Urothelium cell line (cell line): ENCODE measurements around the gene SMIM26.
A peak's percentile ranks its signal among the peaks of the same experiment; 100 is the strongest.
"Not testable (repeated sequence)": the region's sequence is repeated elsewhere in the genome, so short reads cannot be mapped to it uniquely, and the experiment has no call there.

ENCODE experiments used
- DNase-seq: peaks from one replicate; pipeline ENCODE4 v3.0.0; 2011; ENCODE audit warnings: low spot score, mixed read lengths
- FAIRE-seq: peaks from 2 replicates; lab custom pipeline; 2011; peaks lifted over from hg19 to GRCh38; lab: Jason Lieb, UNC

SMIM26 gene, protein sequence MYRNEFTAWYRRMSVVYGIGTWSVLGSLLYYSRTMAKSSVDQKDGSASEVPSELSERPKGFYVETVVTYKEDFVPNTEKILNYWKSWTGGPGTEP

DNA sequence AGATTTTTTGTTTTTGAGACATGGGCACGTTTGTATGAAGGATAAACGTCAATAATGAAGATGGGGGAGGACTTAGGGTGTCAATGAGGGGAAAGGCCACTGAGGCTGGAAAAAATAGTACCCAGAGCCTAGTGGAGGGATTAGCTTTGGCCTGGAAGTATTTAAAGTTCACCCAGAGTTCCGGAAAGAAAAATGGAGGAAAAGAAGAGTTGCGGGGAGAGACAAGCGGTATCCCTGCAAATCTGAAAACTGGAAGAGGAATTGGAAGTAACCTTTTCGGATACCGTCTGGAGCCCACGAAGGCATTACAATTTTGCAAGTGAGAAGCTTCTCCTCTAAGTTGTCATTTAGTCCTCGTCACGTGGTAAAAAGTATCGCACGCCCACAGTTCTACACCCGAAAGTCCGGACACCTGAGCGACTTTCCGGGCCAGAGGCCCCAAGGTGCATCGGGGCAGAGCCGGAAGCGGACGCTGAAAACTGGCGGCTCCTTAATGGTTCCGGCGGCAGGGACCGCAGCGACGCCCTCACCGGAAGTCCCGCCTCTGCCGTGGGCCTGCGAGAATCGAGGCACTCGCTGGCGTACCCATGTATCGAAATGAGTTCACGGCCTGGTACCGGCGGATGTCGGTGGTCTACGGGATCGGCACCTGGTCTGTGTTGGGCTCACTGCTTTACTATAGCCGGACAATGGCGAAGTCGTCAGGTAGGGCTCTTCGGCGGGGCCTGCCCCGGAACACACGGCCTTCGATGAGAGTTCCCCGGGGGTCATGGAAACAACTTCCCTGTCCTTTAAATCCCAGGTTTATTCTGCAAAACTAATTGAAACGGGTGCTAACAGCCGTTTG is at the start of gene SMIM26:
SMIM26 (plus strand) TSS at position 541 of the 847 bp plus-strand sequence; CDS start at position 588, 47 bp downstream.
- peak; percentile 96 for DNase-seq
- no peak for FAIRE-seq

DNA sequence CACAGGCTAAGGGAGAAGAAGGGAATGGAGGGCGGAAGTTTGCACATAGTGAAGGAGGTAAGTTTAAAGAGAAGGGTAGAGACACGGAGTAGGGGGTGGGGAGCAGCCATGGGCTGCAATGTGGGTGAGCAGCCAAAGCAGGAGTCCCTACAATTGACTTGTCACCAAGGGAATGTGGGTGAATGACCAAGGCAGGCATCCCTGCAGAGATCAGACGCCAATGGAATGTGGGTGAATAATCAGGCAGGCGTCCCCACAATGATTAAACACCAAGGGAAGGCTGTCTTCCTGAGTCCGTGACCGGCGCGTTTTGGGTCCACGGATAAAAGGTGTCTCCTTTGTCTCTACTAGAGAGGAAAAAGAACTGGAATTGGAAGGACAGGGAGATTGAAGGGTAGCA is 45.2 kb upstream of the SMIM26 start:
- DNase-seq, FAIRE-seq: not testable (repeated sequence)

DNA sequence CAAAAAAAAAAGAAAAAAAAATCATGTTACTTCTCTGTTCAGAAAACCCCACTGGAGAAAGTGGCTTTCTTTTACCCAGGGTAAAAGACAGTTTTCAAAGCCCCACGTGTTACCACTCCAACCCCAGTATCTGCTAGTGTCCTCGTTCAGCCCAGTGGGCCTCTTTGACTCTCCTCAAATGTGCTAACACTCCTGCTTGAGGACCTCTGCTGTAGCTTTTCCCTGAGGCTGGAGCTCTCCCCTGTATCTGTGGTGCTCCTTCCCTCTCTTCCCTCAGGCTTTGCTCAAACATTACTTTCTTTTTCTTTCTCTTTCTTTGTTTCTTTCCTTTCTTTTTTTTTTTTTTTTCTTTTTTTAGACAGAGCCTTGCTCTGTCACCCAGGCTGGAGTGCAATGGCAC is 44.2 kb upstream of the SMIM26 start:
- FAIRE-seq (no peak), DNase-seq (no peak)

DNA sequence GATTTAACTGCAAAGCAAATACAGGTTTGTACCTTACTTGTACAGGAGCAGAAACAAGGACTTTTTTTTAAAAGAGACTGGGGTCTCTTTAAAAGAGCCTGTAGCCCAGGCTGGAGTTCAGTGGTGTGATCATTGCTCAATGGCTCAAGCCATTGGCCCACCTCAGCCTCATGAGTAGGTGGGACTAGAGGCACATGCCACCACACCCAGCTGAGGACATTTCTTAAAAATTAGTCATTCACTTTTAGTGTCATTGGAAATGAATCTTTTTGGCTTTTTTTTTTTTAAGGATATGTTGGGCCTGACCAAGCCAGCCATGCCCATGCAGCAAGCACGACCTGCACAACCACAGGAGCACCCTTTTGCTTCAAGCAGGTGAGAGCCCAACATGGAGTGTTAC is 42.6 kb upstream of the SMIM26 start:
- no peak for FAIRE-seq

DNA sequence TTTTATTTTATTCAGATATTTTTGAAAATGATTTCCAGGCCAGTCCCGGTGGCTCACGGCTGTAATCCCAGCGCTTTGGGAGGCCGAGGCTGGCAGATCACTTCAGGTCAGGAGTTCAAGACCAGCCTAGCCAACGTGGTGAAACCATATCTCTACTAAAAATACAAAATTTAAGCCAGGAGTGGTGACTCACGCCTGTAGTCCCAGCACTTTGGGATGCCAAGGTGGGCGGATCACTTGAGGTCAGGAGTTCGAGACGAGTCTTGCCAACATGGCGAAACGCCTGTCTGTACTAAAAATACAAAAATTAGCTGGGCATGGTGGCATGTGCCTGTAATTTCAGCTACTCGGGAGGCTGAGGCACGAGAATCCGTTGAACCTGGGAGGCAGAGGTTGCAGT is 40.5 kb upstream of the SMIM26 start:
- DNase-seq, FAIRE-seq: not testable (repeated sequence)

More for the DNA sequence above, 42.6 kb upstream of the SMIM26 start:
- peak; percentile 39 for DNase-seq

DNA sequence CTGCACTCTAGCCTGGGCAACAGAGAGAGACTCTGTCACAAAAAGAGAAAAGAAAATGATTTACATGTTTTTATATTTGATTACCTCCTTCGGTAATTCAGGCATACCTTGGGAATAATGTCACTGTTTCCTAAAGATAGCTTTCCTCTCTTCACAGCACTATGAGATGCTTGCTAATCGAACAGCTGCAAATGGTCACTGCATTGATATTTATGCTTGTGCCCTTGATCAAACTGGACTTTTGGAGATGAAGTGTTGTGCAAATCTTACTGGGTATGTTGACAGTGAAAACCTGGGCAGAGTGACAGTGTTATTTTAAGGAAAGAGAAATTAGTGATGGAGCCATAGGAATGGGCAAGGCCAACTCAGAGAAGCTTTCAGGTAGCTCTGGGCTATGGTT is 39.9 kb upstream of the SMIM26 start:
- FAIRE-seq (no peak), DNase-seq (no peak)

DNA sequence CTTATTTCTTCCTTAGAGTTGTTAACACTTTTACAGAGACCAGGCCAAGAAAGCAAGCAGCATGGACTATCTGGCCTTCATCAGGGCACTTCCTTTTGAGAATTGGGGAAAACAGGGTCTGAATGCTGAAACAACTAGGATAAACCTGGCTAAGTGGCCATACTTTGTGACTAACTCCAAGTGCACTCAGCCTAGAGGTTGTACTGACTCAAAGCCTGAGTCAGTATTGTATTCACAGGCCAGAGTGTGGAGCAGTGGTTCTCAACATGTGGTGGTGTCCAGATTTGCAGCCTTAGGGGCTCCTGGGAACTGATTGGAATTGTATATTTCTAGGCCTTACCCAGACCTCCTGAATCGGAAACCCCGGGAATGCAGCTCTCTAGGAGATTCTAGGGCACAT is 39.4 kb upstream of the SMIM26 start:
- DNase-seq: no peak
- no peak for FAIRE-seq

DNA sequence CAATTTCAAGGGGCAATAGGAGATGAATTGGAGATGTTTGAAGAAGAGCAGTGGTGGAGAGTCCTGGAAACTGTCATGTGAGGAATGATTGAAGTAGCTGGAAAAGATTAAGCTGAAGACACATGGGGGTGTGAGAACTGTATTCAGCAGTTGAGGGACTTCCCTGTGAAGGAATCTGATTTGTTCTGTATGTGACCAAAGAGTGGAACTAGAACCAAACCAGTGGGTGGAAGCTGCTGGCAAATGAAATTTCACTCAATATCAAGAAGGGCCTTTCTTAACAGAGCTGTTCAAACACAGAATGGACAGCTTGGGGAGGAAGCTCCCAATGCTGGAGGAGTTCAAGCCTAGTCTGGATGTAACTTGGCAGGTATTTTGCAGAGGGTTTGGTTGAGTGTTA is 38.2 kb upstream of the SMIM26 start:
- FAIRE-seq: no peak
- DNase-seq: no peak

DNA sequence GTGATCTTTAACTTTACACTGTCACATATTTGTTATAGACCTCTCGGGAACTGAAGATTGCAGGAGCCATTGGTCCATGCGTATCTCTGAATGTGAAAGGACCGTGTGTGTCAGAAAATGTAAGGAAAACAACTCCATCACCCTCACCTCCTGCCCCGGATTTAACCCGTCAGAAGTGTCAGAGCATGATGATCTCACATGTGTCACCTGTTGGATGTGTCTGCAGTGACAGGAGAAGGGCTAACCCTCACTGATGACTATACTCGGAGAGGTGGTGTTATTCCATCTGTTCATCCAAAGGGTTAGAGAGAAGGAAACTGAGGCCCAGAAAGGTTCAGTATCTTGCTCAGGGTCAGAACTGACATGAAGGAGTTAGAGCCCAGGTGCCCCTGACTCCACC is 34.6 kb upstream of the SMIM26 start:
- no peak for DNase-seq
- FAIRE-seq: no peak

DNA sequence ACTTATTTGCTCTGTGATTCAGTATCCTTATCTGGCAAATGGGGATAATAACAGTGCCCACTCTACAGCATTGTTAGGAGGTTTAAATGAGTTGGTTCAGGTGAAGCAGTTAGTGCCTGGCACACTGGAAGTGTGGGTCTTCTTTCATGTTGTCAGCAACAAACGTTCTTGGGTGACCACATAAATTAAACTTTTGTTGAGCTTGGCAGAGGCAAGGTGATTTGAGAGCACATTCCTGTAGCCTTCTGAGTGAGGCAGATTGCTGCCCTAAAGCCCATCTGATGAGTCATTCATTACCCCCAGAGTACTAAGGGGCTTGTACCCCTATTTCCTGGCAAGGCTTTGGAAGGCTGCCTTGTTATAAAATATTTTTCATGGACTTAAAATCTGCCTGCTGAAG is 33.7 kb upstream of the SMIM26 start:
- DNase-seq (no peak), FAIRE-seq (no peak)

DNA sequence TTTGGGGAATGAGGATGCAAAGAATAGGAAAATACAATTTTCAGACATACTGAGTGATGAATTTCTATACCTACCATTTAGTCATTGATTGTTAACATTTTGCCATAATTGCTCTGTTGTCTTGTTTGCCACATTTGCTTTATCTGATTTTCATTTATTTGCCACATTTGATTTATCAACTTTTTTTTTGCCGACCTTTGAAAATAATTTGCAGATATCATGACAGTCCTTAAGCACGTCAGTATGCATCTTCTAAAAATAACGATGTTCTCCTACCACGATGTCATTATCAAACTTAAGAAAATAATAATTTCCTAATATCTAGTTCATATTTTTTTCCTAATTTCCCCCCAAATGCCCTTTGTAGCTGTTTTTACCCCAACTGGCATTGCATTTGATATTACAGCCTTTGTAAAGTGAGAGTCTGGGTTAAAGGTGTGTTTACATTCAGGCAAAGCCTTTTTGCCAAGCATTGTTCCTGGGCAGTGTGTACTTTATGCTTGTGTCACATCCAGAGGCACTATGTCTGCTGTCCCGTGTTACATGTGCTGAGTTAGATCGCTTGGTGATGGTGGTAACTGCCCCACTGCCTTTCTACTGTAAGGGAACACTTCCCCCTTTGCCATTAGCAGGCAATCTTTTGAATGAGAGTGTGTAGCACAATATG is 33.1 kb upstream of the SMIM26 start:
- no peak for DNase-seq
- FAIRE-seq: no peak

DNA sequence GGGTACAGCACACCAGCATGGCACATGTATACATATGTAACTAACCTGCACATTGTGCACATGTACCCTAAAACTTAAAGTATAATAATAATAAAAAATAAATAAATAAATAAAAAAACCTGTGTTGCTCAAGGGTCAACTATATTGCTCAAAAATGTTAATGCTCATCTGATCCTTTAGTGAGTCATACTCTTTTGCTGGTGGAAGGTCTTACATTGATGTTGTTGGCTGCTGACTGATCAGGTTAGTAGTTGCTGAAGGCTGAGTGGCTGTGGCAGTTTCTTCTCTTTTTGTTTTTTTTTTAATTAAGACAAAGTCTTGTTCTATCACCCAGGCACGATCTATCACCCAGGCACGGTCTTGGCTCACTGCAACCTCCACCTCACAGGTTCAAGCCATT is 29.6 kb upstream of the SMIM26 start:
- DNase-seq: no peak
- no peak for FAIRE-seq

DNA sequence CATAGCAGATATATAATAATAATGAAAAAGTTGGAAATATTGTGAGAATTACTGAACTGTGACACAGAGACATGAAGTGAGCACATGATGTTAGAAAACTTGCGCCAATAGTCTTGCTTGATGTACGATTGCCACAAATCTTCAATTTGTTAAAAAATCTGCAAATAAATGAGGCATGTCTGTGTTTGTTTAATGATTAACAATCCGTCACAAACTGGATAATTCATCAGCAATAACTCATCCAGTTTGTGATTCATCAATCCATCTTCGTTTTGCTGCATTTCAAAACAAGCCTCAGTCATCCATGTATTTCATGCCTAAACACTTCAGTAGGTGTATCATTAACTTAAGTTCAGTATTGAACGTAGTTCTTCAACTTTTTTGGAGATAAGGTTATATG is 25.5 kb upstream of the SMIM26 start:
- DNase-seq (no peak), FAIRE-seq (no peak)

DNA sequence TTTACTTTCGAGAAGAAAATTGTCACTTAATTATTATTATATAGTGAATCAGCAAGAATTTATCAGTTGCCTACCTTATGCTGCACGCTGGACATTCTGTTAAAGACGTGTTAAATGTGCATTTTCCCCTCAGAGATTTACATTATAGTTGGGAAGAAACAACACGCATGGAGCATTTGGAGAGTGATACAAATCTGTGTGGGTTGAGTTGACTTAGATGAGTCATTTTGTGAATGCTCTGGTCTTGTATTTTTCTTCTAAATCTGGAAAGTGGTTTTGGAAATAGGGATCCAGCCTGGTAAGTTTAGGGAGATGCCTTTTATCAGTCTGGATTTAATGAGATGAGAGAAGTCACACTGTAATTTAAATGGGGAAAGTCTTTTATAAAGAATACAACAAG is 24.0 kb upstream of the SMIM26 start:
- FAIRE-seq: no peak

DNA sequence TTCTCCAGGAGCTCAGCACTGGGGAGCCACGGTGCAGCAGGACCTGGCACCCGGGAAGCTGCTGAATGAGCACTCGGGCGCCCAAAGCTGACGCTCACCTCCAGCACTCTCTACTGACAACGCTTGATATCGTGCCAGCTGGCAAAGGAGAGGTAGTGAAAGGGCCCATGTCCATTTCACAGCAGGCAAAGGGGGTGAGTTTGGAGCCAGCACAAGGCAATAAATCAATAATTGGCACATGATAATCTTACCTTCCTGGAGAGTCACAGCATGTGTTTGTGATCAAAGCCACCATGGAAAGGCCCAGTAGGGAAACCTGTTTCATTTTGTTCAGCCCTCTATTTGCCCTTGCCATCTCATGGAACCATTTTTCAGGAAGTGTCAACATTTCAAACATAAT is 23.3 kb upstream of the SMIM26 start:
- FAIRE-seq (no peak), DNase-seq (no peak)

More for the DNA sequence above, 24.0 kb upstream of the SMIM26 start:
- no peak for DNase-seq

DNA sequence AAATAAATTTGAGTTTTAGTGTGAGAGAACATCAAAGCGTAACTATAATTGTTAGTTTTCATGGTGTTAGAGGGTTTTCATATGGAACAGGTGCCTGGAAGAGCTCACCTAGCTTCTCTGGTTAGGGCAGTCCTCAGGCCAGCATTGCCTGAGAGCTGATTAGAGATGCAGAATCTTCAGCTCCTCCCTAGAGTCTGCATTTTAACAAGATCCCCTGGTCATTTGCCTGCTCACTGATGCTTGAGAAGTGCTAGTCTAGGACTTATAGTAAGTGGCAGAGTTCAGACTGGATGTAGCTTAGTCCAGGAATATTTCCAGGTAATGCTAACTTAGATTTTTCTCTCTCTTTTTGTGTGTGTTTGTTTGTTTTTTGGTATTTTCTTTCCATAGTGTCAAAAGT is 21.7 kb upstream of the SMIM26 start:
- DNase-seq: no peak
- FAIRE-seq: no peak

DNA sequence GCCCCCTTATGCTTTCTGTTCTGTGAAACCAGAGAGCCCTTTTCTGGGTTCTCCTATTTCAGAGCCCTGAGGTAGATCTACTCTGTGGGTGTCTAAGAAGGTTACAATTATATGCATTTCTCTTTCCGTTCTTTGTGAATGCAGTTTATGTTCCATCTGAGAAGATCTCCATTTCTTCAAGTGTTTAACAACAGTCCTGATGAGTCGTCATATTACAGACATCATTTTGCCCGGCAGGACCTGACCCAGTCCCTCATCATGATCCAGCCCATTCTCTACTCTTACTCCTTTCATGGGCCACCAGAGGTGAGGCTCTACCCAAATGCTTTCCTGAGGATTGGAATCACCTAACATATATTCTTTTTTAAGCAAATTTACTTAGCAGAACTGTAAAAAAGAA is 18.8 kb upstream of the SMIM26 start:
- no peak for DNase-seq
- no peak for FAIRE-seq

DNA sequence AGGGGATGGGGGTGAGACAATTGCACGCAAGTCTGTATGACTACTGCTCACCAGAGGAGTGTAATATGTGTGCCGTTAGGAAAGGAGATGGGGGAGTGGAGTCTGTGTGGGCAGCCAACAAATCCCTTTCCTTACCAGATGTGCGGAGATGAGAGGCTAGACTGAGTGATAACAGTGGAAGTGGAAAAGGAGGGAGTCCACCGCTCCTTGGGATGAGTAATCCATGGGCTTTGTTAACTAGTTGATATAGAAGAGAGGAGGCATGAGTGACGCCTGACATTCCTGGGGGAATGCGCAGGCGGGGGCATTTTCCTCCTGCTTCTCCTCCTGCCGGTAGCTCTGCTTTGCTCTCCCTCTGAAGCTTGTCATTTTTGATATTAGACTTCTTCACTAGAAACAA is 13.5 kb upstream of the SMIM26 start:
- DNase-seq (no peak), FAIRE-seq (no peak)

DNA sequence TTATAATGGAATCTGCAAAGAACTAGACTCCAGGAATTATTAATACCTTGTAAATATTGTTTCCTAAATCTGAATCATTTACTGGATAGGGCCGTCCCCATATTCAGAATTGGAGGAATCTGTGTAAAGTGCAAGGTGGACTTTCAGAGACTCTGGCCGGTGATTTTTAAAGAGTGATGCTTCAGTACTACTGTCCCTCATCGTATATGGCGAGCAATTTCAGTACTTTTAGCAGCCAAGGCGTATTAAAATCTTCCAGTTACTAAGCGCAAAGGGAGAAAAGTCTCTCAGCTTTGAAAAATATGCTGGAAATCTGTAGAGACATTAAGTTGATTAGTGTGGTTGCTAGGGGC is 483 bp downstream of the SMIM26 start:
- FAIRE-seq (no peak), DNase-seq (peak; percentile 14)

DNA sequence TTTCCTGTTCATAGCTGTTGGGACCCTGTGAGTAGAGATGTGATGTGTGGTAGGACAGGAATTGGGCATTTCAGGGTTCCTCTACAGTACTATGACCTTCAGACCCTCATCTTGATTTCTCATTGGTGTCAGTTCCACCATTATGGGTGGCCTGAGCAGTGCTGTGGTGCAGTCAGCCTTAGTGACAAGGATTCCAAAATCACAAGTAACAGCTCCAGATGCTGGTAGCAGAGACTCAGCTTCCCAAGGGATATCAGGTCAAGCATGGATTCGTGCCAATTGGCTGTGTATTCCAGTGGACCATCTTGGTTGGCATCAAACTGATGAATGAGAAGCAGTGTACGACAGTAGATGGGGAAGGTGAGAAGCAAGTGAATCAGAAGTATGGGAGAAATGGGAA is 3.8 kb downstream of the SMIM26 start:
- no peak for DNase-seq
- no peak for FAIRE-seq

DNA sequence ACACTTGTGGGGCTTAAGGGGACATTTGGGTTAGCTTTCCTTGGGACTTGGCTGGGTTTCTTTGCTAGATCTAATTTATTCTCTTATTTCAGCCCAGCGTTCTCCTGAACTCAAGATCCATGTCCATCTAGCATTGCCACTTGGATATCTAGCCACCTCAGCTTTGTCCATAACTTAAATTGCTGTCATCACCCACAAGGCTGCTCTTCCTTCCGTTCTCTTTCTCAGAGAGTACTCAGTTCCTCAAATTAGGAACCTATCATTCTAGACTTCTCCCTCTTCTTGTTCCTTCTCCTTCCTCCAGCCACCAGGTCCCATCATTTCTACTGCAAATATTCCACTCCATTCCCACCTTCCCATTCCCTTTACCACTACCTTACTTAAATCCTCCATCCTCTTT is 4.3 kb downstream of the SMIM26 start:
- FAIRE-seq: no peak
- DNase-seq: no peak

DNA sequence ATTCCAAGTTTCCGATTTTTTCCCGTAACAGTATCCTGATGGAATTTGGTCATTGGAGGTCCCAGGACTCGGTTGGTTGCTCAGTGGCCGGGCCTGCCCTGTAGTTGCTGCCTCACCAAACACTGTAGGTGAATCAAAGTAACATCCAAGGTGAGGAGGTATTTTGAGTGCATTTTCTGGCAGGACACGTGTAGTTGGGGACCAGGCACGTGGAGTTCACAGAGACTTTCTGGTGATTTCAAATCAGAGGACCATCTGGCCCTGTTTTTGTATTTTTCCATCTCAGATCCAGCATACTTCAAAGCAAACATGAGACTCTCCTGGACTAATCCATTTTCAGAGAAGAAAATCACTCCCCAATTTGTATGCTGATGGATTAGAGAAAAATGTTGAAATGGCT is 10.7 kb downstream of the SMIM26 start:
- FAIRE-seq (no peak), DNase-seq (no peak)
